B cell (primary cell): ENCODE measurements around the gene CDH2. TPM values are rescaled to one million over a fixed set of nuclear protein-coding genes. Genes with fewer than 3 reads are reported as not detected.

ENCODE experiments used
- ATAC-seq: fragments of 200-7000 bp; cut with Tn5 transposase; one replicate; pipeline ENCODE4 v1.10.0; 2021; ENCODE audit warnings: low read depth, mild to moderate bottlenecking, moderate number of reproducible peaks, moderate library complexity
- CTCF ChIA-PET: fragments of 350-600 bp; sonication (Branson Sonifier 250); formaldehyde crosslinking; loops from one replicate; lab custom pipeline; 2021; ENCODE audit warnings: antibody characterized with exemption, inconsistent platforms; lab: Charles Lee
- POLR2A ChIA-PET: fragments of 350-600 bp; sonication (Branson Sonifier 250); formaldehyde crosslinking; loops from one replicate; lab custom pipeline; 2021; ENCODE audit warnings: antibody characterized with exemption; lab: Charles Lee
- DNase-seq: peaks from one replicate; pipeline ENCODE4 v3.0.0; 2013
- H2AFZ ChIP-seq: 2 replicates; pipeline ENCODE4 v1.6.1; 2012; ENCODE audit warnings: mild to moderate bottlenecking, low read depth, low read length; ENCODE audit not compliant: insufficient read depth, poor library complexity, severe bottlenecking
- H3K27ac ChIP-seq, 2 donors: 1 replicate in 1 of 2; 2 replicates in 1 of 2; pipeline ENCODE4 v1.5.1; 2012 to 2013; ENCODE audit warnings: low read length in 2 of 2, mild to moderate bottlenecking in 2 of 2, moderate library complexity in 1 of 2
- H3K27me3 ChIP-seq, 4 experiments: fragments of 200-600 bp in 1 of 4; sonication (generic) in 1 of 4; replicated peaks in 1 of 4; 1 replicate in 2 of 4; 2 replicates in 2 of 4; pipeline versions ENCODE4 v1.6.1 to v1.7.0; 2013 to 2016; ENCODE audit warnings: low read length in 3 of 4, mild to moderate bottlenecking in 2 of 4, mixed read lengths in 1 of 4, moderate library complexity in 1 of 4; ENCODE audit not compliant: insufficient read depth in 4 of 4, control insufficient read depth in 3 of 4; ENCODE audit errors: control extremely low read depth in 1 of 4
- H3K36me3 ChIP-seq, 2 experiments: replicated peaks in 1 of 2; 1 replicate in 1 of 2; 2 replicates in 1 of 2; pipeline versions ENCODE4 v1.6.1 to v1.7.1; 2013; ENCODE audit warnings: low read length in 1 of 2; ENCODE audit not compliant: insufficient read depth in 2 of 2, control insufficient read depth in 1 of 2; ENCODE audit errors: control extremely low read depth in 1 of 2, extremely low read depth in 1 of 2
- H3K4me1 ChIP-seq, 2 donors: fragments of 200-600 bp in 1 of 2; sonication (generic) in 1 of 2; 1 replicate in 1 of 2; 2 replicates in 1 of 2; pipeline versions ENCODE4 v1.5.1 to v1.6.1; 2013 to 2017; ENCODE audit warnings: low read length in 2 of 2; ENCODE audit not compliant: control insufficient read depth in 2 of 2, insufficient read depth in 2 of 2
- H3K4me2 ChIP-seq: replicated peaks from 2 replicates; pipeline ENCODE3; 2012; ENCODE audit warnings: mild to moderate bottlenecking, low read depth, low read length; ENCODE audit not compliant: poor library complexity, severe bottlenecking
- H3K4me3 ChIP-seq, 5 experiments: fragments of 200-600 bp in 1 of 5; sonication (generic) in 1 of 5; 1 replicate in 3 of 5; 2 replicates in 2 of 5; pipeline versions ENCODE4 v1.5.1 to v1.7.0; 2011 to 2016; ENCODE audit warnings: low read length in 4 of 5, mild to moderate bottlenecking in 4 of 5, low read depth in 2 of 5, control low read depth in 1 of 5, moderate library complexity in 1 of 5; ENCODE audit not compliant: insufficient read depth in 1 of 5; ENCODE audit errors: control extremely low read depth in 1 of 5, extremely low read depth in 1 of 5
- H3K79me2 ChIP-seq: fragments of 200-600 bp; sonication (generic); one replicate; pipeline ENCODE4 v1.6.0; 2016; ENCODE audit warnings: low read length; ENCODE audit not compliant: control insufficient read depth, insufficient read depth
- H3K9ac ChIP-seq: fragments of 200-600 bp; sonication (generic); 2 replicates; pipeline ENCODE4 v1.6.1; 2017; ENCODE audit warnings: mild to moderate bottlenecking, low read length, moderate library complexity
- H3K9me3 ChIP-seq, 3 donors: one replicate each; pipeline versions ENCODE4 v1.6.1 to v1.7.1; 2013; ENCODE audit warnings: low read length in 2 of 3; ENCODE audit not compliant: control insufficient read depth in 2 of 3, insufficient read depth in 1 of 3; ENCODE audit errors: control extremely low read depth in 1 of 3
- H4K20me1 ChIP-seq: 2 replicates; pipeline ENCODE4 v1.6.0; 2012; ENCODE audit warnings: mild to moderate bottlenecking, low read length; ENCODE audit not compliant: insufficient read depth, control insufficient read depth, poor library complexity, severe bottlenecking
- H3K27ac Mint-ChIP-seq: one replicate; pipeline ENCODE4 v1.8.0; 2021; ENCODE audit warnings: mixed read lengths
- H3K27me3 Mint-ChIP-seq: one replicate; pipeline ENCODE4 v1.8.0; 2021; ENCODE audit warnings: mixed read lengths
- H3K4me1 Mint-ChIP-seq: one replicate; pipeline ENCODE4 v1.8.0; 2021; ENCODE audit warnings: mixed read lengths
- H3K4me3 Mint-ChIP-seq: one replicate; pipeline ENCODE4 v1.8.0; 2021; ENCODE audit warnings: mixed read lengths
- H3K9me3 Mint-ChIP-seq: one replicate; pipeline ENCODE4 v1.8.0; 2022; ENCODE audit warnings: mixed read lengths; ENCODE audit not compliant: insufficient read depth
- CTCF ChIP-seq: fragments of 200-600 bp; IDR thresholded peaks from one replicate; pipeline ENCODE4 v1.8.0; 2022; ENCODE audit warnings: antibody characterized with exemption, mild to moderate bottlenecking
- EZH2 ChIP-seq: IDR thresholded peaks from 2 replicates; pipeline ENCODE4 v1.6.1; 2012; ENCODE audit warnings: borderline replicate concordance, low read depth, mild to moderate bottlenecking, moderate library complexity, low read length; ENCODE audit not compliant: insufficient read depth, poor library complexity, severe bottlenecking
- WGBS: methylation state at CpG from one replicate; pipeline ENCODE4 v1.1.5; 2013; ENCODE audit warnings: missing lambda C conversion rate; ENCODE audit not compliant: insufficient coverage; 5-methylcytosine and 5-hydroxymethylcytosine counted together
- intact Hi-C: fragments of 100-400 bp; cut with micrococcal nuclease; formaldehyde crosslinking; loops from one replicate; pipeline ENCODE4 v1.10.0; 2022
- polyA plus RNA-seq: library from polyadenylated mRNA; depleted of rRNA; stranded (reverse); fragments of >200 nt; gene quantifications from 2 replicates; pipeline ENCODE4 v1.2.3, GENCODE V29; 2012
- total RNA-seq, 2 donors: library from RNA; stranded (reverse); fragments of 120-200 nt in 1 of 2; gene quantifications; 1 replicate in 1 of 2; 2 replicates in 1 of 2; pipeline versions ENCODE4 v1.2.3 to v1.2.4, GENCODE V29; 2013 to 2022

Gene CDH2
- total and polyA plus RNA-seq, 2 donors (not counting 1 experiment from before 2014, with no cell fraction given) = not detected

GRCh38 chr18:27991391-27991790 lies 185.5 kb downstream of the CDH2 start:
- no peaks in the 10 kb centered on the region for H4K20me1 ChIP-seq
- no peak overlapping the region for H2AFZ ChIP-seq
- no peak for TF ChIP-seq EZH2
- no peak for TF ChIP-seq CTCF
- no peaks in the 10 kb centered on the region for H3K27me3 ChIP-seq
- WGBS = no CpG with 5 or more reads among the region's 2 CpGs
- Mint-ChIP-seq H3K4me3 (no peak overlapping the region), H3K9me3 (no peaks in the 10 kb centered on the region), H3K4me1 (no peaks in the 10 kb centered on the region), H3K27me3 (no peaks in the 10 kb centered on the region), H3K27ac (no peak overlapping the region)
- no peak for DNase-seq
- ATAC-seq = no peak
- no peaks in the 10 kb centered on the region for H3K9me3 ChIP-seq
- no peaks in the 10 kb centered on the region for H3K36me3 ChIP-seq
- CTCF ChIA-PET = no interaction called here
- H3K4me2 ChIP-seq = no peak overlapping the region
- no peak overlapping the region for H3K9ac ChIP-seq
- intact Hi-C loops = no loop called here
- H3K79me2 ChIP-seq = no peaks in the 10 kb centered on the region
- H3K27ac ChIP-seq = no peak overlapping the region
- POLR2A ChIA-PET = no interaction called here
- no peaks in the 10 kb centered on the region for H3K4me1 ChIP-seq
- H3K4me3 ChIP-seq = no peak overlapping the region

- Histone ChIP-seq H3K79me2 (no peaks in the 10 kb centered on the region), H3K36me3 (no peaks in the 10 kb centered on the region), H3K4me1 (no peaks in the 10 kb centered on the region), H4K20me1 (no peaks in the 10 kb centered on the region), H2AFZ (no peak overlapping the region), H3K4me2 (no peak overlapping the region), H3K9me3 (no peaks in the 10 kb centered on the region), H3K27ac (no peak overlapping the region), H3K9ac (no peak overlapping the region), H3K4me3 (no peak overlapping the region), H3K27me3 (no peaks in the 10 kb centered on the region)
- no peaks in the 10 kb centered on the region for H3K27me3 Mint-ChIP-seq
- no peak for ATAC-seq
- H3K4me1 Mint-ChIP-seq = no peaks in the 10 kb centered on the region
- no peak for TF ChIP-seq CTCF
- TF ChIP-seq EZH2 = no peak
- H3K4me3 Mint-ChIP-seq = no peak overlapping the region
- ChIA-PET POLR2A (no interaction called here), CTCF (no interaction called here)
- H3K9me3 Mint-ChIP-seq = no peaks in the 10 kb centered on the region
- no peak for DNase-seq
- 88% methylated on average over 6 of the region's 7 CpGs for WGBS
- no peak overlapping the region for H3K27ac Mint-ChIP-seq
- intact Hi-C loops = no loop called here
Observed at GRCh38 chr18:27985832-27986231, 191.1 kb downstream of the CDH2 start.
